NCI-H2081 treated with DMSO at 0.1 percent for 48 hours (cell line): ENCODE measurements around the gene RABL6.
A peak's percentile ranks its signal among the peaks of the same experiment; 100 is the strongest.
"Not testable (repeated sequence)": the region's sequence is repeated elsewhere in the genome, so short reads cannot be mapped to it uniquely, and the experiment has no call there.

ENCODE experiments used
- DNase-seq: peaks from one replicate; lab custom pipeline; 2025; lab: John Stamatoyannopoulos, UW

Gene RABL6

GRCh38 chr9:136835932-136836904, 28.5 kb downstream of the RABL6 start:
- DNase-seq, result no peak

- DNase-seq, result no peak
These were observed 29.6 kb downstream of the RABL6 start for GRCh38 chr9:136837146-136837855.

- not testable (repeated sequence) for DNase-seq
These were observed 30.1 kb downstream of the RABL6 start for GRCh38 chr9:136837856-136838277.

- DNase-seq, result no peak
These were observed 30.8 kb downstream of the RABL6 start for GRCh38 chr9:136838314-136839228.

- no peak for DNase-seq
These were observed 31.7 kb downstream of the RABL6 start for GRCh38 chr9:136839229-136840139.

- no peak for DNase-seq
These were observed 32.6 kb downstream of the RABL6 start for GRCh38 chr9:136840140-136840876.

- peak; percentile 58 for DNase-seq
These were observed 33.3 kb downstream of the RABL6 start for GRCh38 chr9:136840877-136841645.

- DNase-seq, result not testable (repeated sequence)
These were observed 34.1 kb downstream of the RABL6 start for GRCh38 chr9:136841646-136842379.

GRCh38 chr9:136842380-136842948, 34.7 kb downstream of the RABL6 start, which contains the start of gene AJM1:
Gene AJM1, plus strand, starts transcription at chr9:136842478. Its CDS starts 1,937 bp downstream, at chr9:136844415.
- DNase-seq, result peak; percentile 17

- DNase-seq, result not testable (repeated sequence)
These were observed 35.5 kb downstream of the RABL6 start for GRCh38 chr9:136843159-136843800.

GRCh38 chr9:136843801-136844740, 36.3 kb downstream of the RABL6 start:
- DNase-seq, result not testable (repeated sequence)

- no peak for DNase-seq
These were observed 37.2 kb downstream of the RABL6 start for GRCh38 chr9:136844761-136845464.

- DNase-seq, result no peak
These were observed 37.9 kb downstream of the RABL6 start for GRCh38 chr9:136845465-136846260.

- DNase-seq, result no peak
These were observed 38.8 kb downstream of the RABL6 start for GRCh38 chr9:136846376-136847087.
